Measurements from ENCODE around the gene DLST.
A peak's percentile ranks its signal among the peaks of the same experiment; 100 is the strongest.
"Not testable (repeated sequence)": the region's sequence is repeated elsewhere in the genome, so short reads cannot be mapped to it uniquely, and the experiment has no call there.

Gene DLST

DNA sequence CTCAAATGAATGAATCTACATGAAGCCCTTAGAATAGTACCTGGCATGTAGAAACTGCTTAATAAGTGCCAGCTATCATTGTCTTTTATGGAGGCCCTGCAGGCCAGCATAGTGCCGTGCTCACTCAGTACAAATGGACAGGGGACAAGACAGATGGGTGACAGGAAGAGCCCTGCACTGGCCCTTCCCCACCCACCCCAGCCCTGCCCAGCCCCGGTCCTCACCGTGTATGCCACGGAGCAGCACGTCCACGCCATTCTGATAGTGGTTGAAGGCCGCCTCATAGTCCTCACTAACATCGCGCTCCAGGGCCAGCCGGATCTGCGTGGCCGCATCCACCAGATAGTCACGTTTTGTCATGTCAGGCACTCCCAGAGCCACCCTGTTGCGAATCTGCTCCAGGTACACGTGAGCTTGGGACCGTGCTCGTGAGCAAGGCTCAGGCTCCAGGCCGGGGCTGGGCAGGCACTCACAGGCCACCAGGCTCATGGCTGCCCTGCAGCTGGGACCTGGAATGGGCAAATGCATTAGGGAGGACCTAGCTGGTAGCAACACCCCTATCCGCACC is 39.4 kb downstream of the DLST start:
- H3K36me3 Mint-ChIP-seq, result no peaks in the 10 kb centered on the region
- H3K9me3 Mint-ChIP-seq, result no peaks in the 10 kb centered on the region
- H3K4me3 Mint-ChIP-seq, result no peak overlapping the region
- no peak overlapping the region for H3K27ac Mint-ChIP-seq
- no peak for DNase-seq
- peaks cover 13% of the 10 kb centered on the region for H3K4me1 Mint-ChIP-seq
- CTCF ChIA-PET, result interaction anchor here (1.0 to 4.6 kb wide), 3 partner anchors 14 to 168 kb away, joined by 3 to 24 read pairs (median 15); no protein-coding TSS in a partner anchor
- peaks cover 22% of the 10 kb centered on the region for H3K27me3 Mint-ChIP-seq

DNA sequence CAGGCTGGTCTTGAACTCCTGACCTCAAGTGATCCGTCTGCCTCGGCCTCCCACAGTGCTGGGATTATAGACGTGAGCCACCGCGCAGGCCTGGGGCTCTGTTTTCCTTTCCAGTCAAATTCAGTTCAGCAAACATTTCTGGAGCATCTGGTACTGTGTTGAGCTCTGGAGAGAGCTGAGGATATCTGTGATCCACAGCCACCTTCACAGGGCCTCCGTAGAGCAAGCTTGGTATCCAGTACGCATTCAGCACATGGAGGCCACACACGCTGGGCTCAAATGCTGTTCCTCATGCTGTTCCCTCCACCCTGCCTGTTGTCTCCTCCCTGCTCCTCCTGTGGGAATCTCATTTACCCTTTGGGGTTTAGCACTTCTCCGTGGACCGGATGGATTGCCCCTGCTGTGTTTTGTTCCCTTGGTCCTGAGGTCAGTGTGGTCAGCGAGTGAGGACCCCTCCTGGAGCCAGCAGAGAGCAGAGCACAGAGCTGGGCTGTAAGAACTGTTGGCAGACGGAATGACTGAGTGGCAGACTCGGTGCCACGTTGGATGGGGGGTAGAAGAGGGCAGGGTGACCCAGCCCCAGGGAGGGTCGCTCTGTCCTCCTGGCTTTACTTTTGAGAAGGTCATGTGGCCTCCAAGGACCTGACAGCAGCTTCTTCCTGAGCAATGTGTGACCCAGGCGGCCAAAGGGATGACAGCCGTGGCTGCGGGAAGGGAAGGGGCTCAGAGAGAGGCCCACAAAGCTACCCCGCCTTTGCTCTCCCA is 40.5 kb downstream of the DLST start:
- peaks cover 29% of the 10 kb centered on the region for H3K27me3 Mint-ChIP-seq
- H3K4me3 Mint-ChIP-seq, result peak overlapping the region; percentile 68
- CTCF ChIA-PET, result interaction anchor here (0.7 to 4.6 kb wide), 4 partner anchors 15 to 176 kb away, joined by 3 to 24 read pairs (median 10); no protein-coding TSS in a partner anchor

DNA sequence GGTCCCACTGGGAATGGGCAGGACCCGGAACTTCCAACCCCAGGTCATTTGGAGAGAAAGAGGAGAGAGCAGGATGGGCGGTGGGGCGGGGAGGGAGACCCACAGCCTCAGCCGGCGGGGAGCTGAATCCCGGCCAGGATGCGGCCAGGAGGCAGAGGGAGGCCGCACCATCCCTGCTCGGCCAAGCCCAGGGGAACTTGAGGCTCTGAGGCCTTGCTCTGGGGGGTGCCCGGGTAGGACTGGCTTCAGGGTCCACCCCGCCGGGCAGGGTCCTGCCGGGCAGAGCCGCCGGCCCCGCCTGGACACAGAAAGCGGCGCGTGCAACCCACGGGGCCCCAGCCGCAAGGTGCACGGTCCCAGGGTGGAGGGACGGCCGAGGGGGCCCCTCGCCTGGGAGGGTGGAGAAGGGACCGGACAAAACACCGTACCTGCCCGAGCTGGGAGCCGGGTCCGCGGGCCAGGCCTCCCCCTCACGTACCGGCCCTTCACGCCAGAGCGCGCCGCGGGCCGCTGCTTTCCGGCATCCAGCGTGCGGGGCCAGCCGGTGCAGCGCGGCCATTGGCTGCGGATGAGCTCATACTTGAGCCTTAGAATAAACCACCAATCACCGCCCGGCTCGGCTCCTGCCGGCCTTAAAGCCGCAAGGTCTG is 41.2 kb downstream of the DLST start, which contains the start of gene RPS6KL1:
Gene RPS6KL1 (minus strand): TSS at position 509 of the 650 bp plus-strand sequence. CDS start 1,719 bp downstream, outside the sequence.
- Mint-ChIP-seq H3K27me3 (peaks cover 29% of the 10 kb centered on the region), H3K9me3 (no peaks in the 10 kb centered on the region), H3K27ac (no peak within 1 kb of the TSS), H3K4me1 (peaks cover 13% of the 10 kb centered on the region), H3K4me3 (peak within 1 kb of the TSS; percentile 69), H3K36me3 (no peaks in the 10 kb centered on the region)
- CTCF ChIA-PET, result interaction anchor here (0.8 to 4.6 kb wide), 4 partner anchors 16 to 166 kb away, joined by 3 to 24 read pairs (median 10); no protein-coding TSS in a partner anchor
- DNase-seq, result peak; percentile 88

More for the DNA sequence above, 40.5 kb downstream of the DLST start:
- H3K4me1 Mint-ChIP-seq, result peaks cover 13% of the 10 kb centered on the region
- no peaks in the 10 kb centered on the region for H3K36me3 Mint-ChIP-seq
- DNase-seq, result no peak
- H3K27ac Mint-ChIP-seq, result no peak overlapping the region
- no peaks in the 10 kb centered on the region for H3K9me3 Mint-ChIP-seq

DNA sequence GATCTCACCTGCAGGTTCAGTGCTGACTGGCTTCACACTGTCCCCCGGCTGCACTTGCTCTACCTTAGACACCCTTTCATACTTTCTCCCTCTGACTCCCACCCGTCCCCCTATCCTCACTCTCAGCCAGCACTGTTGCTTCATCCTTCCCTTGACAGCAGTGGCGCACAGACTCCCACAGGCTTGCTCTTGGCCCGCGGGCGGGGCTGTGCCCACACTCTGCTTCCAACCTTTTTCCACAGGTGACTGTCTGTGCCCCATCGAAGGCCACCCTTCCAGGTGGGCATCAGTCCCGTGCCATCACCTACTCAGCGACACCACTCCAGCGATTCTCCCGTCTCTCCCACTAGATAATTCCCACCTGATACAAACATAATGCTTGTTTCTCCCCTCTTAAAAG is 42.3 kb downstream of the DLST start:
- Mint-ChIP-seq H3K9me3 (no peaks in the 10 kb centered on the region), H3K27me3 (peaks cover 30% of the 10 kb centered on the region), H3K4me1 (peaks cover 14% of the 10 kb centered on the region), H3K4me3 (no peak overlapping the region), H3K36me3 (no peaks in the 10 kb centered on the region), H3K27ac (no peak overlapping the region)
- DNase-seq, result no peak
- CTCF ChIA-PET, result interaction anchor here (3.2 to 4.6 kb wide), 2 partner anchors 17 to 64 kb away, joined by 15 to 24 read pairs; no protein-coding TSS in a partner anchor

DNA sequence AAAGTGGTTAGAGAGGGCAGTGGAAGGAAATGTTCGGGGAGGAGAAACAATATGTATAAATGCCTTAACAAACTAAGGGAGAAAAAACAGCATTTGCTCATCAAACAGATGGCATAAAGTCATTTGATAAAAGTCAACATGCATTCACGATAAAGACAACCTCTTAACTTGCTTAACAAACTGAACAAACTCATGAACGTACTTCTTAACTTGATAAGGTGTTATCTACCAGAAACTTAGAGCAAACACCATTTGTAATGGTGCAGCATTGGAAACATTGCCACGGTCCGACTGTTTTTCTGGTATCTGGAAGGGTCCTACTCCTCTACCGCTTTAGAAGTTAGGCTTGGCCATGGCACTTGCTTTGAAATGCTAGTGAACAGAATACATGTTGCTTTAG is 45.5 kb downstream of the DLST start:
- H3K27ac Mint-ChIP-seq, result no peak overlapping the region
- CTCF ChIA-PET, result interaction anchor here (1.0 kb wide), 1 partner anchor 20 kb away, joined by 3 read pairs; no protein-coding TSS in a partner anchor
- peaks cover 44% of the 10 kb centered on the region for H3K27me3 Mint-ChIP-seq
- peaks cover 25% of the 10 kb centered on the region for H3K4me1 Mint-ChIP-seq
- DNase-seq, result no peak
- H3K4me3 Mint-ChIP-seq, result no peak overlapping the region
- H3K36me3 Mint-ChIP-seq, result no peaks in the 10 kb centered on the region
- no peaks in the 10 kb centered on the region for H3K9me3 Mint-ChIP-seq

DNA sequence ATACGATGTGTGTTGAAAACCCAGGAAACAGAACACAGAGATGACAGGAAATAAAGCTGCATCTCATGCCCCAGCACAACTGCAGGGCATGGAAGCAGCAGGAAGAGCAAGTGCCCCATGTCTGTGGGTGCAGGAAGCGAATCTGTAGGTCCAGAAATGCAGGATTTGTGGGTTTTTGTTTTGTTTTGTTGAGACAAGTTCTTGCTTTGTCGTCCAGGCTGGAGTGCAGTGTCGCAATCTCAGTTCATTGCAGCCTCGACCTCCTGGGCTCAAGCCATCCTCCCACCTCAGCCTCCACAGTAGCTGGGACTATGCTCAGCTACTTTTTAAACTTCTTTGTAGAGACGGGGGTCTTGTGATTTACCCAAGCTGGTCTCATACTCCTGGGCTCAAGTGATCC is 47.5 kb downstream of the DLST start:
- Mint-ChIP-seq H3K9me3 (no peaks in the 10 kb centered on the region), H3K4me3 (no peak overlapping the region), H3K36me3 (no peaks in the 10 kb centered on the region), H3K27me3 (peaks cover 37% of the 10 kb centered on the region), H3K27ac (no peak overlapping the region), H3K4me1 (peaks cover 20% of the 10 kb centered on the region)
- DNase-seq, result no peak
- CTCF ChIA-PET, result interaction anchor here (1.4 kb wide), 1 partner anchor 16 kb away, joined by 4 read pairs; no protein-coding TSS in a partner anchor

DNA sequence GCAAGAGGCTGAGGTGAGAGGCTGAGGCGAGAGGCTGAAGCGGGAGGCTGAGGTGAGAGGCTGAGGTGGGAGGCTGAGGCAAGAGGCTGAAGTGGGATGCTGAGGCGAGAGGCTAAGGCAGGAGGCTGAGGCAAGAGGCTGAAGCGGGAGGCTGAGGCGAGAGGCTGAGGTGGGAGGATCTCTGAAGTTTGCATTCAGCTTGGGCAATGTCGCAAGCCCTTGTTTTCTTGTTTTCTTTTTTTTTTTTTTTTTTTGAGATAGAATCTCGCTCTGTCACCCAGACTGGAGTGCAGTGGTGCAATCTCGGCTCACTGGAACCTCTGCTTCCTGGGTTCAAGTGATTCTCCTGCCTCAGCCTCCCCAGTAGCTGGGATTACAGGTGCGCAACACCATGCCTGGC is 50.0 kb downstream of the DLST start:
- not testable (repeated sequence) for H3K27ac Mint-ChIP-seq, H3K4me3 Mint-ChIP-seq, DNase-seq, H3K36me3 Mint-ChIP-seq, H3K9me3 Mint-ChIP-seq
- Mint-ChIP-seq H3K4me1 (peaks cover 22% of the 10 kb centered on the region), H3K27me3 (peaks cover 39% of the 10 kb centered on the region)
- CTCF ChIA-PET, result interaction anchor here (0.9 to 1.4 kb wide), 2 partner anchors 14 to 157 kb away, joined by 3 to 4 read pairs; no protein-coding TSS in a partner anchor

DNA sequence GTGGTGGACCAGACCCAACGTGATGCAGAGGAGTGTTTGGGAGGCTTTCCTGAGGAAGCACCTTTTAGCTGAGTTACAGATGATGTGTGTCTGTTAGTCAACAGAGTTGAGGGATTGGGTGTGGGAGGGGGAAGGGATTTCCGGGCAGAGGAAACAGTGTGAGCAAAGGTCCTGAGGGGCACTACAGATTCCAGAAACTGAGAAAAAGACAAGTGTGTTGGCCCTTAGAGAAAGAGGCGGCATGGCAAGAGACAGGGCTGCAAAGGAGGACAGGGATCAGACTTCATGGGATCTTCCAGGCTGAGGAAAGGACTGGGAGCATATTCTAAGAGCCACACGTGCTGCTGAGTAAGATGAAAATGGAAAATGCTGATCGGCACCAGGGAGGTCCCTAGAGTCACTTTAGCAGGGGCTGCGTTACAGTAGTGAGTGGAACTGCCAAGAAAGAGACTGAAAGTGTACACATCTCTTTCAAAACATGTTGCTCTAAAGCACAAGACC is 50.7 kb downstream of the DLST start:
- peaks cover 37% of the 10 kb centered on the region for H3K27me3 Mint-ChIP-seq
- H3K36me3 Mint-ChIP-seq, result no peaks in the 10 kb centered on the region
- H3K9me3 Mint-ChIP-seq, result no peaks in the 10 kb centered on the region
- no peak overlapping the region for H3K4me3 Mint-ChIP-seq
- CTCF ChIA-PET, result interaction anchor here (0.9 to 1.4 kb wide), 3 partner anchors 12 to 156 kb away, joined by 3 to 4 read pairs (median 4); no protein-coding TSS in a partner anchor
- peaks cover 30% of the 10 kb centered on the region for H3K4me1 Mint-ChIP-seq
- no peak for DNase-seq
- H3K27ac Mint-ChIP-seq, result no peak overlapping the region

DNA sequence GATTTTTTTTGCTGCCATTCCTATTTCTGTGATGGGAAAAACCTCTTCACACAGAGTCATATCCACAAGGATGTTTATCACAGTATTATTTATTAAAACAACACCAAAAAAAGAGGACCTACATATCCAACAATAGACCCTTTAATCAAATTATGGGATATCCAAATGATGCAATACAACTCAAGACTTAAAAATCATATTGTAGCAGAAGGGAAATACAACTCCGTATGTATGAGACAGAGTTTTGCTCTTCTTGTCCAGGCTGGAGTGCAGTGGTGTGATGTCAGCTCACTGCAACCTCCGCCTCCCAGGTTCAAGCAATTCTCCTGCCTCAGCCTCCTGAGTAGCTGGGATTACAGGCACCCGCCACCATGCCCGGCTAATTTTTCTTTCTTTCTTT is 51.2 kb downstream of the DLST start:
- not testable (repeated sequence) for DNase-seq, H3K36me3 Mint-ChIP-seq, H3K27ac Mint-ChIP-seq, H3K4me3 Mint-ChIP-seq, H3K9me3 Mint-ChIP-seq
- Mint-ChIP-seq H3K27me3 (peaks cover 37% of the 10 kb centered on the region), H3K4me1 (peaks cover 34% of the 10 kb centered on the region)
- CTCF ChIA-PET, result interaction anchor here (1.2 kb wide), 1 partner anchor 11 kb away, joined by 4 read pairs; no protein-coding TSS in a partner anchor

DNA sequence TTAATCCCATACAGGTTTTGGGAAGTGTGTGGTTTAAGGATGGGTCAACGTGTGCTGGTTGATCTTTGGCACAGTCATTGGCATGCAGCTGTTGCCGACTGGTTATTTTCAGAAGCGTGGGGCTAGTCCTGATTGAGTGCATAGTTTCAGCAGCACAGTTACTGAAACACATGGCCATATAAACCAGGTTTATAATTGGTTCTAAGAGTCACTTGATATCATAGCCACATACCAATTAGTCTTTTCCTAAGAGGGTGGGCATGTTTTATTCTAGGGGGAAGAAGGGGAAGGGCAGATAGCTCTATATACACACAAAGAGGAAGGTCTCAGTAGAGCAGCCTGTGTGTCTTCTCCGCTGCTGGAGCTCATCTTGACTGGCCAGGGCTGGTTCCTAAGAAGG is 52.3 kb downstream of the DLST start:
- Mint-ChIP-seq H3K27me3 (peaks cover 39% of the 10 kb centered on the region), H3K4me3 (no peak overlapping the region), H3K27ac (no peak overlapping the region), H3K36me3 (no peaks in the 10 kb centered on the region), H3K4me1 (peaks cover 41% of the 10 kb centered on the region), H3K9me3 (peaks cover 11% of the 10 kb centered on the region)
- DNase-seq, result no peak
- CTCF ChIA-PET, result interaction anchor here (0.9 to 1.1 kb wide), 3 partner anchors 8 to 13 kb away, joined by 3 to 6 read pairs (median 4); no protein-coding TSS in a partner anchor

DNA sequence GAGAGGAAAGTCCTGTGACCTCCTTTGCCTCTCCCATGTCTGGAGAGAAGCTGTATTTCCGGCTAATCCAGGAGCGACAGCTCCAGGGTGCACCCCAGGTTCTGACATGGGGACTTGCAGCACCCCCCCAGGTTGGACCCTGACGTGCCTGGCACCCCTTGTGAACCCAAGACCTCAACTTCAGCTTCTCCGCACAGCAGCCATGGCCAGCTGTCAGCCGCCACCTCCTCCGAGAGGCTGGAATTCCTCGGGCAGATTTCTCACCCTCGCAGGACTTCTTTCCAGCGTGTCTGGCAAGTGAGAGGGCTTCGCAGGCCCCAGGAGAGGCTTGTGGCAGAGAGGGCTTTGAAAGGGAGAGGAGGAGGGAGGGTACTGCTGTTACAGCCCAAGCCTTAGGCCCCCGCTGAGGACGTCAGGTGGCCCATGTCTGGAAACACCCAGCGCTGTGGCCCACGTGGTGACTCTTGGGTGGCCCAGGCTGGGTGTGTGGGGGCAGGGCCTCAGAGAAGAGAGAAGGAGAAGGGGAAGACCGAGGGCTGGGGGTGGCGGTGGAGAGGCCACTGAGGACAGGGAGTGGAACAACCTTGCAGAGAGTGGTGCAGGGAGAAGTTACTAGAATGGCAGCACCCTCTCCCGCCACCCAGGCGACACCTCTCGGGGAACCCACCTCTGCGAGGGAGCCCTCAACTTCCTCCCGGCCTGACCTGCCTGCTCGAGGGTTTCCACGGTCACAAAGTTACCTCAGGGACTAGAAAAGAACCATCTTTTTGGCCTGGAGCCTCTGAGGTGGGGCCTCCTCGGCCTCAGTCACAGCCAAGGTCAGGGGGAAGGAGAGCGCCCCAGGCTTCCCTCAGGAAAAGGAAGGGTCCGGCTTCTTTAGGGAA is 53.0 kb downstream of the DLST start:
- Mint-ChIP-seq H3K9me3 (peaks cover 11% of the 10 kb centered on the region), H3K27me3 (peaks cover 38% of the 10 kb centered on the region), H3K4me1 (peaks cover 40% of the 10 kb centered on the region), H3K36me3 (no peaks in the 10 kb centered on the region), H3K27ac (no peak overlapping the region), H3K4me3 (no peak overlapping the region)
- no peak for DNase-seq
- CTCF ChIA-PET, result interaction anchor here (0.8 to 1.2 kb wide), 4 partner anchors 11 to 12 kb away, joined by 3 to 6 read pairs (median 4); no protein-coding TSS in a partner anchor

DNA sequence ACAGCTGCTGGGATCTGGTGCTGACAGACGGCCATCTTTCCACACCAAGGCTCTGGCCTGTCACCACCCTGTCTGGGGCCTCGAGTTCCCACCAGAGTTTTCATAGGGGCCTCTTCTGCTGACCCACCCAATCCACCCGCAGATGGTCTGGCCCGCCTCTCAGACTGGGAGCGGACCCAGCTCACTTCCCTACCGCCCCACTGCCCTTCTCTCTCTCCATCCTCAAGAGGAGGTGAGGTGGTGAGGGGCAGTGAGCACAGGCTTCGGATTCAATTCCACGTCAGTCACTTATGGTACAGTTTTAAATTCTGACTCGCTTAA is 53.6 kb downstream of the DLST start:
- Mint-ChIP-seq H3K9me3 (peaks cover 11% of the 10 kb centered on the region), H3K36me3 (no peaks in the 10 kb centered on the region), H3K4me1 (peaks cover 45% of the 10 kb centered on the region), H3K27me3 (peaks cover 34% of the 10 kb centered on the region), H3K27ac (no peak overlapping the region), H3K4me3 (no peak overlapping the region)
- CTCF ChIA-PET, result interaction anchor here (0.8 to 1.2 kb wide), 3 partner anchors 11 to 153 kb away, joined by 3 to 4 read pairs (median 3); no protein-coding TSS in a partner anchor
- DNase-seq, result no peak

DNA sequence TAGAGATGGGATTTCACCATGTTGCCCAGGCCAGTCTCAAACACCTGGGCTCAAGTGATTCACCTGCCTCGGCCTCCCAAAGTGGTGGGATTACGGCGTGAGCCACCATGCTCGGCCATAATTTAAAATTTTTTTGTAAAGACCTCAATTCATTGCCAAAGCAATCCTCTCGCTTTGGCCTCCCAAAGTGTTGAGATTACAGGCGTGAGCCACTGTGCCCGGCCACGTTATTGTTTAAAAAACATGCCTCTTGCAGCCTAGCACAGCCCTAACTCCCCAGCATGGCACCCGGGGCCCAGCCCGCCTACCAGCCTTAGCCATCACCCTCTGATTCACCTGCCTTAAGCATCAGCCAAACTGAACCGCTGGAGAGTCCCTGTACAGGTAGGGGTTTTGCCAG is 54.4 kb downstream of the DLST start:
- H3K9me3 Mint-ChIP-seq, result peaks cover 11% of the 10 kb centered on the region
- CTCF ChIA-PET, result interaction anchor here (1.0 to 1.2 kb wide), 3 partner anchors 10 to 152 kb away, joined by 3 to 4 read pairs (median 4); no protein-coding TSS in a partner anchor
- peaks cover 34% of the 10 kb centered on the region for H3K27me3 Mint-ChIP-seq
- H3K4me1 Mint-ChIP-seq, result peaks cover 53% of the 10 kb centered on the region
- H3K36me3 Mint-ChIP-seq, result no peaks in the 10 kb centered on the region
- H3K4me3 Mint-ChIP-seq, result no peak overlapping the region
- H3K27ac Mint-ChIP-seq, result no peak overlapping the region
- no peak for DNase-seq
